Motor neuron (in vitro differentiated cells): ENCODE results near the gene SLCO4A1. TPM values are rescaled to one million over a fixed set of nuclear protein-coding genes. Genes with fewer than 3 reads are reported as not detected.
A peak's percentile ranks its signal among the peaks of the same experiment; 100 is the strongest.

Experiments used
- ATAC-seq, 8 experiments: fragments of 200-7000 bp; cut with Tn5 transposase; replicated peaks in 6 of 8; 2 replicates each; pipeline ENCODE4 v1.8.0; 2021; ENCODE audit warnings: mild to moderate bottlenecking in 8 of 8, moderate library complexity in 8 of 8
- H3K27ac ChIP-seq, 2 donors: fragments of 250-450 bp; sonication (Bioruptor Pico); 2 replicates each; pipeline ENCODE4 v1.9.0; 2021; ENCODE audit warnings: antibody characterized with exemption in 2 of 2, mild to moderate bottlenecking in 2 of 2, moderate library complexity in 1 of 2
- H3K4me1 ChIP-seq, 2 donors: fragments of 250-450 bp; sonication (Bioruptor Pico); replicated peaks in 1 of 2; 2 replicates each; pipeline ENCODE4 v1.6.1; 2021; ENCODE audit warnings: antibody characterized with exemption in 2 of 2, mild to moderate bottlenecking in 2 of 2, moderate library complexity in 1 of 2
- H3K4me3 ChIP-seq, 5 donors: fragments of 250-450 bp; sonication (Bioruptor Pico); 2 replicates each; pipeline ENCODE4 v1.9.0; 2021; ENCODE audit warnings: antibody characterized with exemption in 5 of 5, mild to moderate bottlenecking in 5 of 5, moderate library complexity in 4 of 5
- WGBS, 10 experiments: fragments of 450-650 bp; shearing (Covaris generic); methylation state at CpG; one replicate each; pipeline ENCODE4 v1.0.0; 2022; 5-methylcytosine and 5-hydroxymethylcytosine counted together
- in situ Hi-C, 9 experiments: fragments of 400-800 bp; cut with MboI; loops; one replicate each; pipeline ENCODE4 v1.15.0; 2021; ENCODE audit warnings: low sequenced_read_pairs in 9 of 9, low pct_unique_long_range_greater_than_20kb in 2 of 9; ENCODE audit not compliant: unreplicated experiment in 9 of 9
- total RNA-seq, 8 experiments: library from RNA; unstranded; fragments of 300-600 nt; gene quantifications; 2 replicates each; pipeline versions ENCODE4 v1.2.3 to v1.2.4, GENCODE V29; 2022

Gene SLCO4A1
- total RNA-seq, 8 experiments from 2014 or later: 1.0 to 14.2 (median 3.2) TPM

DNA sequence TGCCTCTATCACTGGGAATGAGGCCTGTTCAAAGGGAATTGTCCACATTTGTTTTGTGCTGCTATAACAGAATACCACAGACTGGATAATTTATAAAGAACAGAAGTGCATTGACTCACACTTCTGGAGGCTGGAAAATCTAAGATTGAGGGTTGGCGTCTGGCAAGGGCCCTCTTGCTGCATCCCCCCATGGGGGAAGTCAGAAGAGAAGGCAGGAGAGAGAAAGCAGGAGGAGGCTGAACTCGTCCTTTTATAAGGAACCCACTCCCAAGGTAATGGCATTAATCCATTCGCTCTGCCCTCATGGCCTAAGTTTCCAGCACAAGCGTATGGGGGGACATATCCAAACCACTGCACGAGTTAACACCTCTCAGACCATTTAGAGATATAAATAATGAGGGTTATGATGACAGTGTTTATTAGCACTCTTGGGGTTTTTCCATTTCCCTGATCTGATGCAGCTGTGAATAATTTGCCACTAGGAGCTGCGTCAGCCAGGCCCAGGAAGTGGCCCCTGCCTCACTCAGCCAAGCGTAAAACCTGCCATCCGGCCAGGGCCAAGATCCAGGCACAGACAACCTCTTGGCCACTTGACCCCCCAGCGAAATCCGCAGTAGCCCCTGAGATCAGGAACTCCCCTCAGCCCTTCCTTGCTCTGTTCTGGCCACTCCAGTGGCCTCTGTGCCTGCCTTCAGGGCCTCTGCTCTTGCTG lies 14.2 kb upstream of the SLCO4A1 start:
- H3K4me1 ChIP-seq: peaks cover 15 to 16% of the 10 kb centered on the region in 2 donors
- no peak overlapping the region for H3K4me3 ChIP-seq
- ATAC-seq: peak in 3 of 8 experiments; percentile 5 to 32 (median 6)
- H3K27ac ChIP-seq: no peak overlapping the region
- in situ Hi-C loops: no loop called here
- WGBS, 10 experiments: 20 to 100% (median 75%) methylated on average over 1 to 8 of the region's 10 CpGs; no CpG with 5 or more reads in 4 of the 10 experiments

DNA sequence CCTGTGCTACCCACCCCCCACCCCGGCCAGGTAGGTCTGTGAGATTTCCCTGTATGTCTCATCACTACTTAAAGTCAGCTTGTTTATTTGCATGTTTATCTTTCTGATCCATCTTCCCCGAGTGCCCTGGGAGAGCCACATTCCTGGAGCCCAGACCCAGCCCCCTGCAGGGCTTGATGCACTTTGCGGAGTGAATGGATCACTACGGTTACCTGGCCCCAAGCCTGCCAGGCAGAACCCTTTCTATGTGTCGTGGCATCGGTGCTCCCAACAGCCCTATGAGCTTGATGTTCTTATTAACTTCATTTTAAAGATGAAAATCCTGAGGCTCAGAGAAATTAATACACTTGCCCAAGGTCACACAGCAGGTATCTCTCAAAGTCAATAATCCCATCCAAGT lies 13.6 kb upstream of the SLCO4A1 start:
- 0 to 84% (median 62%) methylated on average over 1 to 5 of the region's 6 CpGs; no CpG with 5 or more reads in 4 of the 10 experiments for WGBS, 10 experiments
- in situ Hi-C loops: no loop called here
- no peak overlapping the region for H3K4me3 ChIP-seq
- H3K4me1 ChIP-seq: peaks cover 10% of the 10 kb centered on the region in 2 donors
- no peak overlapping the region for H3K27ac ChIP-seq
- peak in 1 of 8 experiments; percentile 24 for ATAC-seq

DNA sequence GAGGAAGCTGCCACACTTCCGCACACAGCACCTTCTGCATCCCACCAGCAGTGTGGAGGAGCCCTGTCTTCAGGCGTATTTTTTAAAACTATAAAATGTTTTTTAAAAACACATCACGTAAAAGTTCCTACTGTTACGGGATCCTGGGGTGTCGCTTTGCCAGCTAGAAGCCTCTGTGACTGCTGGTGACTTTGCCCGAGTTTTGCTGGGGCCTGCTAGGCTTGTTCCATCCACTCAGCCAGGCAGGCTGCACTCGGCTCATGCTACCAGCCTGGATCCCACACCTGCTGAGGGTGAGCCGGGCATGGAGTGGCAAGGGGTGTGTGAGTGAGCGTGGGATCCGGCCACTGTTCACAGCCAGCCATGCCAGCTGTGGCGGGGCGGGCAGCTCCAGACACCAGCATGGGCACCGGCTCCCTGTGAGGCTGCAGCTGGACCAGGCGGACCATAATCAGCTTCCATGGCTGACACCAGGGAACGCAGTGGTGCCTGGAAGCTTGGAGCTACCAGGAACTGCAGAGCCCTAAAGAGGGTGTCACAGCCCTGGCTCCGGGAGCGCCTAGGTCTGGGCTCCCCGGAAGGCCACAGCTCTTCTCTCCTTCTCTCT lies 12.3 kb upstream of the SLCO4A1 start:
- 60 to 100% (median 94%) methylated on average over 1 to 7 of the region's 18 CpGs; no CpG with 5 or more reads in 2 of the 10 experiments for WGBS, 10 experiments
- H3K4me1 ChIP-seq: peaks cover 6 to 7% of the 10 kb centered on the region in 2 donors
- no peak for ATAC-seq
- no peak overlapping the region for H3K4me3 ChIP-seq
- no peak overlapping the region for H3K27ac ChIP-seq
- in situ Hi-C loops: no loop called here

DNA sequence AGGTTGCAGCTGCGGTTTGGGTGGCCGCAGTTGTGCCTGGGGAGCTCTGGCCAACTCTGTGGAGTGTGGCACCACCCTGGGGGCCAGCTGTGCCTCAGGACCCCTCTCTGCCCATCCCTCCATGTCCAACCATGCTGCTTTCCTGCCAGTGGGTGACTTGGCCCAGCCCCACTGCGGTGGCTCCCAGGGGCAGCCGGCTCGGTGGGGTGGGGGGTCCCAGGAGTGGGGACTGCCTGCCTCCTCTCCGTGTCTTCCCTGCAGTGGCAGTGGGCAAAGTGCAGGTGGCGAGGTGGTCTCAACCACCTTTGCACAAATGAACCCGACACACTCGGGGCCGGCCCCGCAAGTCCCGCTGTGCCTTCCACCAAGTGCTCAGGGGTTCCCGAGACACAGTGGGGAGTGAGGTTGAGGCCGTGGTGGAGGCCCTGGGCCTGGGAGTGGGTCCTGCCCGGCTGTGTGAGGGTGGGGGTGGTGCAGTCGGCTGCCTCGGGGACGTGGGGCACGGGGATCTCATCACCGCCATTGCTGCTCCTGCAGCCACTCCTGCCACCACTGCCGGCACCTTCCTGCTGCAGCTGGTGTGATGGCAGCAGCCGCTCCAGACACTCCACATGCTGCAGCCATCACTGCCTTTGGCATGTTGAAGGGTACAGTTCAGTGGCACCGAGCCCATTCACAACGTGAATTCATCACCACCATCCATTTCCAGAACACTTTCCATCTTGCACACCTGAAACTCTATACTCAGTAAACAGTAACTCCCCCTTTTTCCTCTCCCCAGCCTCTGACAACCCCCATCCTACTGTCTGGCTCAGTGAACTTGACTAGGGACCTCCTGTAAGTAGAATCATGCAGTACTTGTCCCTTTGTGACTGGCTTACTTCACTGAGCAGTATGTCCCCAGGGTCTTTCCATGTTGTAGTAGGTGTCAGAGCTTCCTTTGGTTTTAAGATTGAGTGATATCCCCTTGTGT lies 10.7 kb upstream of the SLCO4A1 start:
- no peak for ATAC-seq
- H3K27ac ChIP-seq: no peak overlapping the region
- H3K4me3 ChIP-seq: no peak overlapping the region
- WGBS, 10 experiments: 80 to 100% (median 88%) methylated on average over 1 to 4 of the region's 24 CpGs; no CpG with 5 or more reads in 6 of the 10 experiments
- H3K4me1 ChIP-seq: peaks cover 17% of the 10 kb centered on the region in 2 donors
- in situ Hi-C loops: no loop called here

DNA sequence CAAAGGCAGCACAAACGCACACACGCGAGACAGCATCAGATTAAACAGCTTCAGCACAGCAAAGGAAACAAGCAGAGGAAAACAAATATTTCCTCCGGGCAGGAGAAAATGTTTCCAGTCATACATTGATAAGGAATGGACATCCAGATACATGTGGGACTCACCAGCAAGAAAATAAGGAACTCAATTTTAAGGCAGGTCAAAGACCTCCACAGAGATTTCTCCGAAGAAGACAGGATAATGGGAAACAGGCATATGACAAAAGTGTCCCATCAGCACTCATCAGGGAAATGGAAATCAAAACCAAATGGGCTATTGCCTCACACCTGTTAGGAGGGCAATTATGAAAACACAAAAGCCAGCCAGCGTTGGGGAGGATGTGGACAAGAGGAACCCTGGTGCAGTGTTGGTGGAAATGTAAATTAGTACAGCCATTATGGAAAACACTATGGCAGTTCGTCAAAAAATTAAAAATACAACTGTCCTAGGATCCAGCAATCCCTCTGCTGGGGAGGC lies 9.7 kb upstream of the SLCO4A1 start:
- WGBS, 10 experiments: 45 to 96% (median 66%) methylated on average over 2 to 7 of the region's 7 CpGs
- Histone ChIP-seq H3K4me3 (no peak overlapping the region), H3K27ac (no peak overlapping the region), H3K4me1 (peaks cover 17 to 18% of the 10 kb centered on the region in 2 donors)
- no peak for ATAC-seq
- in situ Hi-C loops: no loop called here

DNA sequence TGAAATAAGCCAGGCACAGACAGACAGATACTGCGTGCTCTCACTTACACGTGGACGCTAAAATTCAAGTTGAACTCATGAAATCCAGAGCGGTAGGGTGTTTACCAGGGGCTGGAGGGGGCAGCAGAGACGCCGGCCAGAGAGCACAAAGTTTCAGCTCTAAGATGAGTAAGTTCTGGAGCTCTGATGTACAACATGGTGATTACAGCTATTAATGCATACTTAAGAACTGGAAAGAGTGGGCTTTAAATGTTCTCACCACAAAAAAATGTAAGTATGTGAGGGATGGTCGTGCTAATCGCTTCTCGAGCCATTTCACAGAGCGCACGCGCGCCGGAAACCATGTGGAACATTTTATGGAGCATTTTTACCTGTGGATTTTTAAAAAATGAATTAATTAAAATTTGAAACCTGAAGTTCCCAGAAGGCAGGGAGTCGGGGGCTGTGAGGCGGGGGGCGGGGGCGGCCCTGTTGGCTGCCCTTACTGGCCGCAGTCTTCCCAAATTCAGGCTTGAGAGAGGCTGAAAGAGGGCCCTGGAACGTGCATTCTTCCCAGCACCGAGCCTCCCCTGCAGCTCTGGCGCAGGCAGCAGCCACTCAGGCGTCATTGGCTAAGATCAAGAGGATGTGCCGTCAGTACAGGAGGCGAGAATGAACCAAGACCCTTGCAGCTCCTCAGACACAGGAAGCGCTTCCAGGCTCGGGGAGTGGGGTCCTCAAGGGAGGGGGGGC lies 8.5 kb upstream of the SLCO4A1 start:
- in situ Hi-C loops: no loop called here
- Histone ChIP-seq H3K4me3 (no peak overlapping the region), H3K4me1 (peaks cover 25 to 29% of the 10 kb centered on the region in 2 donors), H3K27ac (no peak overlapping the region)
- WGBS, 10 experiments: 37 to 100% (median 86%) methylated on average over 2 to 20 of the region's 27 CpGs; no CpG with 5 or more reads in 2 of the 10 experiments
- no peak for ATAC-seq

DNA sequence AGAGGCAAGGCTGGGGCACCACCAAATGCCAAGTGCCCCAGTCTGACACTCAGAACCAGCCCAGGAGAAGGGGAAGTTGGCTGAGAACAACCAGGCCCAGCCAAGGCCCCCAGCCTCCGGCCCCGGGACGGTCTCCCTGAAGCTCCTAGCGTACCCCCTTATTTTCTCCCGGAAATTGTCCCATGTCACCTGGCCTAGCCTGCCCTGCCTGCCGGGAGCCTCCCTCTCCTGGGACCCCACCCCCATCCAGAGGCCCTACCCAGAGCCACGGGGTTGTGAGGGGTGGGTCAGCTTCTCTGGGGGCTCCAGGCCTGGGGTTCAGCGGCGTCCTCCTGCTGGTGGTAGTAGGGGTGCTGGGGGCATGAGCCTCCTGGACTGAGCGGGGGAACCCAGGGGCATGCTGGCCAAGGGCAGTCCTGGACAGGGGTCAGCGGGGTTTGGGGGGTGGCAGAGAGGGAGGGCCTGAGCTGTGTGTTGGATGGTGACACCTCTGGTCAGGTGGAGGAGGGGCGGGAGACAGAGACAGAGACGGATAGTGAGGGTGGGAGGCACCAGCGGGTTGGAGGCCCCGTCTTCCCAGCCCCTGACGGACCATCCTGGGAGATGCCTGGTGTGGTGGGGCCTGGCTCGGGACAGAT lies 7.9 kb upstream of the SLCO4A1 start:
- peak in 2 of 8 experiments; percentile 5 to 7 for ATAC-seq
- Histone ChIP-seq H3K4me1 (peaks cover 32 to 36% of the 10 kb centered on the region in 2 donors), H3K27ac (no peak overlapping the region), H3K4me3 (no peak overlapping the region)
- 80% methylated on average over 1 of the region's 17 CpGs; no CpG with 5 or more reads in 9 of the 10 experiments for WGBS, 10 experiments
- in situ Hi-C loops: no loop called here

DNA sequence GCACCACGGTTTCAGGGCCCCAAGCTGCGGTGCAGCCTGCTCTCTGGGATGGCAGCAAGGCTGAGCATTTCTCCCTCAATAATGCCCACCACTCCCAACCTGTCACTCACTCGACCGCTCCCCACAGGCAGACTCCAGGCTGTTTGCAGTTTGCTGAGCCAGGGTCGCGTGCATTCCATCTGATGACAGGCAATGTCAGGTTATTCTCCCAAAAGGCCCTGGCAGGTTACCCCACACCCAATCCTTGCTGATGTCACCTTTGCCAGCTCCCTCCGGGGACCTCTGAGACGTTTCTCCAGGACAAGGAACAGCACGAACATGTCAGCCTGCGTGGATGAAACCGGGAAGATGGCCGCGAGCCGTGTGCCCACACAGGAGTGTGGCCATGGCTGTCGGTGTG lies 7.1 kb upstream of the SLCO4A1 start:
- Histone ChIP-seq H3K4me3 (no peak overlapping the region), H3K4me1 (peaks cover 39 to 41% of the 10 kb centered on the region in 2 donors), H3K27ac (no peak overlapping the region)
- in situ Hi-C loops: no loop called here
- ATAC-seq: no peak
- WGBS, 10 experiments: 66 to 100% (median 90%) methylated on average over 1 to 8 of the region's 15 CpGs; no CpG with 5 or more reads in 3 of the 10 experiments

DNA sequence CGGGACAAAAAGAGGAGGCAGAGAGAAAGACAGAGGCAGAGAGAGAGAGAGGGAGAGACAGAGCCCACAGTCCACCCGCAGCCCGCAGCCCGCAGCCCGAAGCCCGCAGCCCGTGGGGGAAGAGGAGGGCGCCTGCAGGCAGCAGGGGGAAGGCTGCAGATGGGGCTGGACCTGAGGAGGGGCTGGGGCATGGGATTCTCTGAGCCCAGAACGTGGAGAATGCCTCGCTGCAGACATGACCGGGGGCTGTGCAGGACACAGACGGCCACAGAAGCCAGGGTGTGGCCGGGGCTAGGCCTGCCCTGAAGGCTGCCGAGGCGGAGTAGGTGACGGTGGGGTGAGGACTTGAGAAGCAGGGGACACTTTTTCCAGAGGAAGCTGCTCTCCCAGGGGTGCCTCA lies 6.5 kb upstream of the SLCO4A1 start:
- H3K4me1 ChIP-seq: peaks cover 41 to 43% of the 10 kb centered on the region in 2 donors
- peak in 2 of 8 experiments; percentile 17 to 24 for ATAC-seq
- no peak overlapping the region for H3K27ac ChIP-seq
- in situ Hi-C loops: no loop called here
- no peak overlapping the region for H3K4me3 ChIP-seq
- 20 to 83% (median 43%) methylated on average over 1 to 3 of the region's 16 CpGs; no CpG with 5 or more reads in 4 of the 10 experiments for WGBS, 10 experiments

DNA sequence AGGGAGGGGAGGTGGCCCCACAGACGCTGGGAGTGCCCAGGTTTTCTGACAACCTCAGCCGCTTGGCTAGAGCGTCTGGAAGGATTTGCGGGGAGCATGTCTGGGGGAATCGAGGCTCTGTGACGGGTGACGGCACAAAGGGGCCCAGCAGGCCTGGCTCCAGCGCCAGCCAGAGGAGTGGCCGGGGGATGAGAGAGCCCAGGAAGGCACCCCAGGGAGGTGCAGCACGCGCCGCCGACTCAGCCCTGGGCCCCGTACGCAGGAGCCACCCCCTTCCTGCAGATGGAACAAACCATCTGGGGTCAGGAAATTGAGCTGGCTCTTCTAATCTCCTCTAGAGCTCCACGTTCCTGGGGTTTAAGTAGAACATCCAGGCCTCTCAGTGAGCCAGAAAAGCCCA lies 5.9 kb upstream of the SLCO4A1 start:
- in situ Hi-C loops: no loop called here
- 37 to 73% (median 70%) methylated on average over 2 to 9 of the region's 16 CpGs; no CpG with 5 or more reads in 7 of the 10 experiments for WGBS, 10 experiments
- no peak for ATAC-seq

DNA sequence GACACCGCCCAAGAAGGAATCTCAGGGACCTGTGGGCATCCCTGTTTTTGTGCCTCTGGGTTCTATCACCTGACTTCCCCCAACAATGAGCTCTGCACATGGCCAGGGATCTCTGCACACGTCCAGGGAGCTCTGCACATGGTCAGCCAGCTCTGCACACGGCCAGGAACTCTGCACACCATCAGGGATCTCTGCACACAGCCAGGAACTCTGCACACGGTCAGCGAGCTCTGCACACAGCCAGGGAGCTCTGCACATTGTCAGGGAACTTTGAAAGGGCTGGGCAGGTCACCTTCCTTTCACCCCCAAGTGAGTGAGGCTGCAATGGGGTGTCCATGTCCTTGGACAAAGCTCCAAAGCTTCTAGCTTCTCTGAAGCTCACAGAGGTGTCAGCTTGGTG lies 5.2 kb upstream of the SLCO4A1 start:
- WGBS, 10 experiments: 40 to 80% (median 60%) methylated on average over 1 to 2 of the region's 5 CpGs; no CpG with 5 or more reads in 6 of the 10 experiments
- no peak overlapping the region for H3K4me3 ChIP-seq
- in situ Hi-C loops: no loop called here
- no peak overlapping the region for H3K27ac ChIP-seq
- H3K4me1 ChIP-seq: peaks cover 45 to 47% of the 10 kb centered on the region in 2 donors
- no peak for ATAC-seq

More for the DNA sequence above, 5.9 kb upstream of the SLCO4A1 start:
- no peak overlapping the region for H3K4me3 ChIP-seq
- H3K4me1 ChIP-seq: peaks cover 41 to 43% of the 10 kb centered on the region in 2 donors
- no peak overlapping the region for H3K27ac ChIP-seq
